Stimulated activated CD4-positive, alpha-beta T cell treated with anti-CD3 and anti-CD28 coated beads, TNF-alpha, amount 100 ng/mL, for 4 hours (primary cell): Measurements from ENCODE around the gene CMYA5.
"Not testable (repeated sequence)": the region's sequence is repeated elsewhere in the genome, so short reads cannot be mapped to it uniquely, and the experiment has no call there.

Experiments used
- DNase-seq, 3 experiments: peaks; one replicate each; pipeline ENCODE4 v3.0.0-alpha.2; 2020; ENCODE audit warnings: low read depth in 3 of 3

CMYA5 gene

GRCh38 chr5:79702606-79703380, 13.2 kb downstream of the CMYA5 start:
- peak in 2 of 3 experiments; percentile 8 to 9 for DNase-seq

GRCh38 chr5:79703381-79703645, 13.7 kb downstream of the CMYA5 start:
- no peak for DNase-seq

GRCh38 chr5:79704553-79704952, 14.9 kb downstream of the CMYA5 start:
- DNase-seq = no peak

- no peak for DNase-seq
These were observed 16.0 kb downstream of the CMYA5 start for GRCh38 chr5:79705632-79706031.

- not testable (repeated sequence) for DNase-seq
These were observed 16.7 kb downstream of the CMYA5 start for GRCh38 chr5:79706317-79706716.

GRCh38 chr5:79707535-79707934, 17.9 kb downstream of the CMYA5 start:
- DNase-seq = no peak

GRCh38 chr5:79712741-79713140, 23.1 kb downstream of the CMYA5 start:
- no peak for DNase-seq

- no peak for DNase-seq
These were observed 24.1 kb downstream of the CMYA5 start for GRCh38 chr5:79713727-79714126.

GRCh38 chr5:79716839-79717238, 27.2 kb downstream of the CMYA5 start:
- no peak for DNase-seq

- DNase-seq = no peak
These were observed 30.5 kb downstream of the CMYA5 start for GRCh38 chr5:79720096-79720495.

- no peak for DNase-seq
These were observed 38.1 kb downstream of the CMYA5 start for GRCh38 chr5:79727451-79728355.

- no peak for DNase-seq
These were observed 38.8 kb downstream of the CMYA5 start for GRCh38 chr5:79728396-79728795.

- DNase-seq = no peak
These were observed 40.0 kb downstream of the CMYA5 start for GRCh38 chr5:79729679-79730078.

GRCh38 chr5:79730564-79730963, 40.9 kb downstream of the CMYA5 start:
- DNase-seq = no peak

GRCh38 chr5:79731775-79732174, 42.1 kb downstream of the CMYA5 start:
- no peak for DNase-seq

- no peak for DNase-seq
These were observed 47.2 kb downstream of the CMYA5 start for GRCh38 chr5:79736528-79737514.

- no peak for DNase-seq
These were observed 48.7 kb downstream of the CMYA5 start for GRCh38 chr5:79738349-79738748.

- no peak for DNase-seq
These were observed 53.0 kb downstream of the CMYA5 start for GRCh38 chr5:79742549-79743136.

GRCh38 chr5:79743846-79744605, 54.4 kb downstream of the CMYA5 start:
- DNase-seq = no peak

- no peak for DNase-seq
These were observed 55.6 kb downstream of the CMYA5 start for GRCh38 chr5:79745255-79745654.
